ENCODE data around the gene SLC9A3.
"Not testable (repeated sequence)": the region's sequence is repeated elsewhere in the genome, so short reads cannot be mapped to it uniquely, and the experiment has no call there.

The SLC9A3 gene

GRCh38 chr5:486597-486996 lies 37.7 kb downstream of the SLC9A3 start:
- not testable (repeated sequence) for DNase-seq

DNA sequence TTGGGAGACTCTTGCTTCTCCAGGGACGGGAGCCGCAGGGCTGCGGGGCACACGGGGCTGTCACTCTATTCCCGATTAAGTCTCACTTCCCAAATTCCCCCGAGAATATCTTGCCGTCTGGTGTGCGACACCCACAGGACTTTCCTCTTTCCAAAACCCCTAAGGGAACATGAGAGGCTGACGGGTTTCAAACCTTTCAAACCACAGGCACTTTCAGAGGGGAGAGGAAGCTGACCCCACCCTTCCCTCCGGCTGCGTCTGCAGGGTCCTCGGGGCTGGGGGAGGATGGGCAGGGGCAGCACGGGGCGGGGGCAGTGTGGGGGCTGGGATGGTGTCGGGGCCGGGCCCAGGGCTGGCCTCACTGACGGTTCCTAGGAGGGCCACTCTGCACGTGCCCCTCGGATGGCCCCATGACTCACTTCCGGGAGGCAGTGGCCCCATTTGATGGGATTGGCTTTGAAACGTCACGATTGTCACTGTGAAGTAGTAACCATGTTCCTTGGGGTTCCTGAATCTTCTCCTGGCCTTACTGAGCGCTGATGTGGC lies 38.2 kb downstream of the SLC9A3 start:
- no peak for DNase-seq

GRCh38 chr5:485113-485945 lies 38.9 kb downstream of the SLC9A3 start:
- DNase-seq = no peak

- no peak for DNase-seq
Observed at GRCh38 chr5:484556-484955, 39.7 kb downstream of the SLC9A3 start.

GRCh38 chr5:483434-484140 lies 40.7 kb downstream of the SLC9A3 start:
- no peak for DNase-seq

- no peak for DNase-seq
Observed at GRCh38 chr5:483011-483410, 41.2 kb downstream of the SLC9A3 start.

DNA sequence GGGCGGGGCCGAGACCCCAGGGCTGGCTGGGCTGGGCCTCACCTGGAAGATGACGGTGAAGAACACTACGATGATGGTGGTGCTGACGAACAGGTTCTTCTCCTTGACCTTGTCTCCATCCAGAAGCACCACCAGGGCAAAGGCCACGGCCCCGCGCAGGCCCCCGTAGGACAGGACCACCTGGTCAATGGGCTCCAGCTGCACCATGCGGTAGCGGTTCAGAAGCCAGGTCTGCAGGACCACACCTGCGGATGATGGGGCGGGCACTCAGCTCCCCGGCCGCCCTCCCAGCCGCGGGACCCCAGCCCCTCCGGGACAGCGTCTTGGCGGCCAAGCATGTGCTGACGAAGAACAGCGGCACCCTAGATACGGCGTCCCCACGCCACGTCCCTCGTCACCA lies 41.7 kb downstream of the SLC9A3 start:
- DNase-seq = no peak

GRCh38 chr5:482021-482420 lies 42.2 kb downstream of the SLC9A3 start:
- no peak for DNase-seq

DNA sequence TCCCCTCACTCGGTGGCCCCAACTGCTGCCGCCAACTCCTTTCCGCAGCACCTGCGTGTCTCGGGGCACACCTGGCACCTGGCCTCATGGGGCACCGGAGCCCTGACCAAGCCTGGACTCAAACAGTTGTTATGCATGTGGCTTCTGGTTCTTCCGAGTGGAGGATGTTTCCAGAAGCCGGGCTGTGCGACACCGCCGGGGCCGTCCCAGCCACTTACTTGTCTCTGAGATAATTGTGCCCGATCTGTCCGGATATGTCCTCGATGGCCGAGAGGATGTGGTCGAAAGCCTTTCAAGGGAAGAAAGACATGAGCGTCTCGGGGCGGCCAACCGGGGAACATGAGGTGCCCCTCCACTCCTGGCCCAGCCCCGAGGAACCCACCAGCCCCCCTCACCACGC lies 42.9 kb downstream of the SLC9A3 start:
- DNase-seq = no peak

- no peak for DNase-seq
Observed at GRCh38 chr5:479566-480319, 44.5 kb downstream of the SLC9A3 start.

- DNase-seq = no peak
Observed at GRCh38 chr5:478982-479535, 45.2 kb downstream of the SLC9A3 start.

DNA sequence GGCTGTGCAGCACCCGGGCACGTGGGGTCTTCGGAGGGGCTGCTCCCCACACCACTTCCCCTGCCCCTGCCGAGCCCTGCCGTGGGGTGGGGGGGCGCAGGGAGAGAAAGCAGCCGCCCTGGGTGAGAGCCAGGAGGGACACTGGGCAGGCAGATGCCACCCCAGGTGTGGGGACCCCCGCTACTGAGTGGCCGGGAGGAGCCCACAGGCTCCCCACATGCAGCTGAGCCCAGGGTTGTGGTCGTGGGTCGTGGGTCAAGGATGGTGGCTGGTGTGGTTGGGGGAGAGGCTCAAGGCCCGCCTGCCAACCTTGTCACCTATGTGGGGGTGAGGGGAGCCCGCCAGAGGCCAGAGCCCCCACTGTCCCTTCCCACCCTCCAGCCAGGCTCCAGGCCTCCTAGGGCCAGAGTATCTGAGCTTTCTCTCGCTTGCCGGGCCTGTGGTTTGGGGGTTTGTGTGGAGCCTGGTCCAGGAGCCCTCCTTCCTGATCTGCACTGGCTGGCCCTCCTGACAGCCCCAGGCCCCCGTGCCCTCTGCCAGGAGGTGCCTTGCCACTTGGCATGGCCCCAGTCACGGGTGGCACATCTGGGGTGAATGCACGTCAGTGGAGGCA lies 45.8 kb downstream of the SLC9A3 start:
- no peak for DNase-seq

GRCh38 chr5:477871-478270 lies 46.4 kb downstream of the SLC9A3 start:
- no peak for DNase-seq

DNA sequence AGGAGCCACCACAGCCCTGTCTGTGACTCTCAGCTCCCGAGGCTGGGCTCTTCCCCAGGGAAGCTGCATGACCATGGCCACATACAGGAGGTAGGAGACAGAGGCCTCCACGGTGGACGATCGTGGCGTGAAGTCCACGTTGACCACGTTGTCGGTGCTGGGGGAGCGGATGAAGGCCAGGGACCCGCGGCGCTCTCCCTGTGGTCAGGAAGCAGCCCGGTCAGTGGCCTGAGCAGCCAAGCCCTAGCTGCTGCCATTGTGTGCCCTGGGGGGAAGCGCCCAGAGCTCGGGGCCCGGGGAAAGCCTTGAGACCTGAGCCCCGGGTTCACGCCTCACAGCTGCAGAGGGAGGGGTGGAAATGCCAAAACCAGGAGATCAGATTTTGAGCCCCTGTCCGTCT lies 47.0 kb downstream of the SLC9A3 start:
- no peak for DNase-seq

DNA sequence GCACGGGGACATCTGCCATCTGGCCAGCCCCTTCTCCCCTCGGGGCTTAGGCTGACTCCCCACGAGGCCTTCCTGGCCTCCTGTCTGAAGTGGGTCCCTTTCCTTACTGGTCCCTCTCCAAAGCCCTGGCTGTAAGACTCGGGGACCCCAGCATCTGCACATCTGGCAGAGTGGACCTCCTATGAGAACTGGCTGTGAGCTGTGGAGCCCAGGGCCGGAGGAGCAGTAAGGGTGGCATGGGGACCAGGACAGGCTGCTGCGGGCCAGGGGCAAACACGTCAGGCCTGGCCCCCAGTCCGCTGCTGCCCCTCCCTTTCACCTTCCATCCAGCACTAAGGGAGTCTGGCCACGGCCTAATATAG lies 47.5 kb downstream of the SLC9A3 start:
- no peak for DNase-seq

- DNase-seq = no peak
Observed at GRCh38 chr5:476102-476813, 48.0 kb downstream of the SLC9A3 start.

DNA sequence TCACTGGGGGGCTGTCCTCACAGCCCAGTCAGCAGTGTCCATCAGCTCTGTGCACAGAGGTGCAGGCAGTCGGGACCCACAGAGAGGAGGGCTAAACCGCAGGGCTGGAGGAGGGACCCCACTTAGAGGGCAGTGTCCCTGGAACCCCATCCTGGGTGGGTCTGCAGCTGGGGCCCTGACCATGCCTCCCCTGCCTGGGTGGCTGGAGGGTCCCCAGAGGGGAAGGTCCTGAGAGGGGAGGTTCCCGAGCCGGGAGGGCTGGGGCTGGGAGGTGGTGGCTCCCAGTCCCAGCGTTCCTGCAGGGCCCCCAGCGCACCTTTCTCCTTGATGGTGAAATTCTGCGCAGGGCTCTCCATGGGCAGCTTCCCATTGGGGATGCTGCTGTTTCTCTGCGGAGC lies 48.5 kb downstream of the SLC9A3 start:
- DNase-seq = no peak

- DNase-seq = no peak
Observed at GRCh38 chr5:474840-475661, 49.2 kb downstream of the SLC9A3 start.

- not testable (repeated sequence) for DNase-seq
Observed at GRCh38 chr5:474232-474839, 49.9 kb downstream of the SLC9A3 start.

DNA sequence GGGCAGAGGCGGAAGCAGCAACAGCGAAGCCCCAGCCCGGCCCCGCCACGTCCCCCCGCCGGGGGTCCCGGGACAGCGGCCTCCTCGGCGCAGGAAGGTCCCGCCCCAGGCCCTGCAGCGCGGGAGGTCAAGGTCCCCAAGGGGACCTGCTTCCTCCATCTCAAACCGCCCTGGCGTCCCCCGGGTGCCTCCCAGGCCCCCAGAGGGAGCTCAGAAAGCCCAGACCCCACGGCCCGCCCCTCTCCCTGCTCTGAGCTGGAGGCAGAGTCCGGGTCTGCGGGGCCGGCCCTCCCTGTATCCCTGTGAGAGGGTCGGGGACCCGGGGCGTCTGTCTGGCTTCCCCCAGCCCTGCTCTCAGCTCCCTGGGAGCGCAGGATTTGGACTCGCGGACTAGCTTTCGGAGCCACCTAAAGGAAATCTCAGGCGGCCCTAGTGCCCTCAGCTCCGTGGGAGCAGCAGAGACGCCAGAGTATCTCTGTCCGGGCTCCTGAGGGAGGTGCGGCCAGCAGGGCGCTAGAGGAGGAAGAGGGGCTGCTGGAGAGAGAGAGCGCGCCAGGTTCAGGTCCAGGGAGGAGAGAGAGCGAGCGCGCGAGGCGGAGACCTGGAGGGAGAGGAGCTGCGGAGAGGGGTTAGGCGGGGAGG lies 50.6 kb downstream of the SLC9A3 start:
- DNase-seq = no peak
